Astrocyte of the cerebellum (primary cell): Measurements from ENCODE around the gene CTNND2.

Experiments
- DNase-seq: peaks from one replicate; pipeline ENCODE4 v3.0.0-alpha.2; 2011; ENCODE audit warnings: low read depth
- H3K4me3 ChIP-seq: 2 replicates; pipeline ENCODE4 v1.5.1; 2011; ENCODE audit warnings: mild to moderate bottlenecking, low read depth, low read length, moderate library complexity
- in situ Hi-C: cut with HindIII; loops from 2 replicates; pipeline ENCODE4 v1.10.0; 2017; ENCODE audit warnings: low sequenced_read_pairs
- TF ChIP-seq, protein P1 (sequence below): IDR thresholded peaks from 2 replicates; pipeline ENCODE4 v1.5.1; 2012; ENCODE audit warnings: low read length, low read depth, moderate library complexity, mild to moderate bottlenecking; ENCODE audit errors: missing control alignments

CTNND2 gene

DNA sequence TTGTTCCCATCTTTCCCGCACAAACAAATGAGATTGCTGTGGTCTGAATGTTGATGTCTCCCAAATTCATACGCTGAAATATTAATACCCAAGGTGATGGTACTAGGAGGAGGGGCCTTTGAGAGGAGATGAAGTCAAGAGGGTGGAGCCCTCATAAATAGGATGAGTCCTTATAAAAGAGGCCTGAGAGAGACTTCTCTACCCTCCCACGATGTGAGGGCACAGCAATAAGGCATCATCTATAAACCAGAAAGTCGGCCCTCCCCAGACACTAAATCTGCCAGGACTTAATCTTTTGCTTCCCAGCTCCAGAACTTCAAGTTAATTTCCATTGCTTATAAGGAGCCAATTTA lies 170.4 kb downstream of the CTNND2 start:
- H3K4me3 ChIP-seq, result no peak overlapping the region
- no peak for DNase-seq
- TF ChIP-seq, protein P1, sequence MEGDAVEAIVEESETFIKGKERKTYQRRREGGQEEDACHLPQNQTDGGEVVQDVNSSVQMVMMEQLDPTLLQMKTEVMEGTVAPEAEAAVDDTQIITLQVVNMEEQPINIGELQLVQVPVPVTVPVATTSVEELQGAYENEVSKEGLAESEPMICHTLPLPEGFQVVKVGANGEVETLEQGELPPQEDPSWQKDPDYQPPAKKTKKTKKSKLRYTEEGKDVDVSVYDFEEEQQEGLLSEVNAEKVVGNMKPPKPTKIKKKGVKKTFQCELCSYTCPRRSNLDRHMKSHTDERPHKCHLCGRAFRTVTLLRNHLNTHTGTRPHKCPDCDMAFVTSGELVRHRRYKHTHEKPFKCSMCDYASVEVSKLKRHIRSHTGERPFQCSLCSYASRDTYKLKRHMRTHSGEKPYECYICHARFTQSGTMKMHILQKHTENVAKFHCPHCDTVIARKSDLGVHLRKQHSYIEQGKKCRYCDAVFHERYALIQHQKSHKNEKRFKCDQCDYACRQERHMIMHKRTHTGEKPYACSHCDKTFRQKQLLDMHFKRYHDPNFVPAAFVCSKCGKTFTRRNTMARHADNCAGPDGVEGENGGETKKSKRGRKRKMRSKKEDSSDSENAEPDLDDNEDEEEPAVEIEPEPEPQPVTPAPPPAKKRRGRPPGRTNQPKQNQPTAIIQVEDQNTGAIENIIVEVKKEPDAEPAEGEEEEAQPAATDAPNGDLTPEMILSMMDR, result no peak
- in situ Hi-C loops, result loop anchor here (5.0 kb wide), 1 partner anchor 68 kb away; no protein-coding TSS in a partner anchor

GRCh38 chr5:11733185-11733839 lies 170.9 kb downstream of the CTNND2 start:
- no peak for DNase-seq
- in situ Hi-C loops, result loop anchor here (5.0 kb wide), 1 partner anchor 69 kb away; no protein-coding TSS in a partner anchor

DNA sequence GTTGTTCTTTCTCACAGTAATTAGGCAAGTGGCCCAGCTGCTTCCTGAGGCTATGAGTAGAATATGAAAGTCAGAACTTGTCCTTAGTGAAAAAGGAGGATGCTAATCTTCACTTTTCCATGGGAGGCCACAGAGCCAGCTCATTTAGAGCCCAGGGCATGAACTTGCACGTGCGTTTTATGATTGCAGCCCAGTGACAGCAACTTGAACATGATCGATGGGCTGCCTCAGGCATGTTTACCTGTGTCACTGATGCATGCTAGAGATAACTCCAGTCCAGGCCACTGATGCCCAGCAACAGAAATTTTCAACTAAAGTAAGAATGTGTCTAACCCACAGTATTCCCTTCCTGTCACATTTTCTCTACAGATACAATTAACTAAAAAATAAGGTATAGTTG lies 179.3 kb downstream of the CTNND2 start:
- TF ChIP-seq, protein P1, result no peak
- H3K4me3 ChIP-seq, result no peak overlapping the region
- DNase-seq, result no peak
- in situ Hi-C loops, result no loop called here

More at GRCh38 chr5:11733185-11733839, 170.9 kb downstream of the CTNND2 start:
- H3K4me3 ChIP-seq, result no peak overlapping the region
- TF ChIP-seq, protein P1, result no peak

DNA sequence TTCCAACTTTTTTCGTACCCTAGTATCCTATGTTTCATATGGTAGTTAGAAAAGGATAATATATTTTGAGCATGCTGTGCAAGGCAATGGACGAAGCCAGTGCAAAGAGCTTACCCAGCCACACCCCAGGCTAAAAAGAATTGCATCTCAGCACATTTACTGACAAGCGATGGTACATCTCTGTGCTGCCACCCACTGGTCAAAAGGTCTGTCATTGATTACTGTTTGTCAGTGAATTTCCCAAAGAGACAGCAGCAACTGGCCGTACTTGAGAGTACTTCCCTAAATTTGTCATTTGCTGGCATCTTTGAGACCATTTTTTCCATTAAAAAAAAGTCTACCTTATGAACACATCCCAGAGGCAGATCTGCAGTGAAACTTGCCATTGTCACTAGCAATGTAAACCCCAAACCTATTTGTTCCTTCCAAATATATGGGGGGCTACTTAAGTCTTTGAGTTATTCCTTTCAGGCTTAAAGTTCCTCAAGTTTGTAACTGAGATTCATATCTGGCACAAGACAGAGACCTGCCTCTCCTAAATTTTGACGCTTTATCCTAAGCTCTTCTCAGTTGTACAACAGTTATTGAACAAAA lies 184.3 kb downstream of the CTNND2 start:
- H3K4me3 ChIP-seq, result no peak overlapping the region
- peak; percentile 18 for DNase-seq
- TF ChIP-seq, protein P1, result peak; percentile 55
- in situ Hi-C loops, result no loop called here

GRCh38 chr5:11715461-11716196 lies 188.6 kb downstream of the CTNND2 start:
- no peak for DNase-seq
- TF ChIP-seq, protein P1, result no peak
- in situ Hi-C loops, result no loop called here
- H3K4me3 ChIP-seq, result no peak overlapping the region

GRCh38 chr5:11711932-11712331 lies 192.3 kb downstream of the CTNND2 start:
- H3K4me3 ChIP-seq, result no peak overlapping the region
- TF ChIP-seq, protein P1, result no peak
- in situ Hi-C loops, result no loop called here
- no peak for DNase-seq
